Neural cell (in vitro differentiated cells): ENCODE measurements around the gene MACROD1.

Experiments
- MXI1 ChIP-seq: fragments of 450-650 bp; conservative IDR thresholded peaks from 2 replicates; pipeline ENCODE4 v1.6.1; 2014; ENCODE audit warnings: antibody characterized with exemption, mild to moderate bottlenecking; ENCODE audit not compliant: poor library complexity, severe bottlenecking
- TF ChIP-seq, protein P1 (sequence below): fragments of 450-650 bp; IDR thresholded peaks from 2 replicates; pipeline ENCODE4 v1.5.1; 2014; ENCODE audit warnings: antibody characterized with exemption, mild to moderate bottlenecking, moderate library complexity; ENCODE audit not compliant: poor library complexity, severe bottlenecking

DNA sequence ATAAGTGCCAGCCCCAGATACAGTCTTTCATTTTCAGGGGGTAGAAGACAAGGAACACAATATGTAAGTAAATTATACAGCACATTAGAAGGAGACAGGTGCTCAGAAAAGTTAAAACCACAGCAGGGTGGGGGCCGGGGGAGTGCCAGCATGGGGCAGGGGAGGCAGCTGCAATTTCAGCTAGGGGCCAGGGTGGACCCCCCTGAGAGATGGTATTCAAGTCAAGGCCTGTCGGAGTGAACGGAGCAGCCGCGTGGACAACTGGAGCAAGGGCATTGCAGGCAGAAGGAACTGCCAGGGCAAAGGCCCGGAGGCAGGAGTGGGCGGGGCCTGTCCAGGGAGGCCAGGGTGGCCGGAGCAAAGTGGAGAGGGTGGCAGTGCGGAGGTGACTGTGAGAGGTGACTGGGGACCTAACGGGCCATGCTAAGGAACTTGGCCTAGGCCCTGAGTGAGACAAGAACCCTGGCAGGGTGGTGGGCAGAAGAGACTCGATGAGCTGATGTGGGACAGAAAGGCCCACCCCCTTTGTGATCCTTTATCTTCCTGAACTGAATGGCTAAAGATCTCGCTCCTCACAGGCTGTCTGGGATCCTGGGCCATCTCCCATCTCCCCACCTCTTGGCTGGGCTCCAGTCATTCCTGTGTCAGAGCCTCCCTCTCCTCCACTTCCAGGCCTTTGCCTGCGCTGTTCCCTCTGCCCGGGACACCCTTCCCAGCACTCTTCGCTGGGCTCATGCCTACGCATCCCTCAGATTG, 152.6 kb downstream of the MACROD1 start:
- TF ChIP-seq, protein P1, sequence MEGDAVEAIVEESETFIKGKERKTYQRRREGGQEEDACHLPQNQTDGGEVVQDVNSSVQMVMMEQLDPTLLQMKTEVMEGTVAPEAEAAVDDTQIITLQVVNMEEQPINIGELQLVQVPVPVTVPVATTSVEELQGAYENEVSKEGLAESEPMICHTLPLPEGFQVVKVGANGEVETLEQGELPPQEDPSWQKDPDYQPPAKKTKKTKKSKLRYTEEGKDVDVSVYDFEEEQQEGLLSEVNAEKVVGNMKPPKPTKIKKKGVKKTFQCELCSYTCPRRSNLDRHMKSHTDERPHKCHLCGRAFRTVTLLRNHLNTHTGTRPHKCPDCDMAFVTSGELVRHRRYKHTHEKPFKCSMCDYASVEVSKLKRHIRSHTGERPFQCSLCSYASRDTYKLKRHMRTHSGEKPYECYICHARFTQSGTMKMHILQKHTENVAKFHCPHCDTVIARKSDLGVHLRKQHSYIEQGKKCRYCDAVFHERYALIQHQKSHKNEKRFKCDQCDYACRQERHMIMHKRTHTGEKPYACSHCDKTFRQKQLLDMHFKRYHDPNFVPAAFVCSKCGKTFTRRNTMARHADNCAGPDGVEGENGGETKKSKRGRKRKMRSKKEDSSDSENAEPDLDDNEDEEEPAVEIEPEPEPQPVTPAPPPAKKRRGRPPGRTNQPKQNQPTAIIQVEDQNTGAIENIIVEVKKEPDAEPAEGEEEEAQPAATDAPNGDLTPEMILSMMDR, result no peak
- no peak for TF ChIP-seq MXI1
